ENCODE data around the gene KCNMA1.

KCNMA1 gene

GRCh38 chr10:77597560-77597959 lies 40.0 kb downstream of the KCNMA1 start:
- no peak overlapping the region for H3K27ac ChIP-seq
- TF ChIP-seq ZFX (IDR thresholded peaks at IDR 0.05; ENCODE audit: borderline replicate concordance) (no peak), CTCF (IDR thresholded peaks at IDR 0.05) (no peak)

GRCh38 chr10:77594471-77594783 lies 43.2 kb downstream of the KCNMA1 start:
- H3K27ac ChIP-seq, result no peak overlapping the region
- TF ChIP-seq ZFX (IDR thresholded peaks at IDR 0.05; ENCODE audit: borderline replicate concordance), result no peak
- TF ChIP-seq CTCF (IDR thresholded peaks at IDR 0.05), result no peak

DNA sequence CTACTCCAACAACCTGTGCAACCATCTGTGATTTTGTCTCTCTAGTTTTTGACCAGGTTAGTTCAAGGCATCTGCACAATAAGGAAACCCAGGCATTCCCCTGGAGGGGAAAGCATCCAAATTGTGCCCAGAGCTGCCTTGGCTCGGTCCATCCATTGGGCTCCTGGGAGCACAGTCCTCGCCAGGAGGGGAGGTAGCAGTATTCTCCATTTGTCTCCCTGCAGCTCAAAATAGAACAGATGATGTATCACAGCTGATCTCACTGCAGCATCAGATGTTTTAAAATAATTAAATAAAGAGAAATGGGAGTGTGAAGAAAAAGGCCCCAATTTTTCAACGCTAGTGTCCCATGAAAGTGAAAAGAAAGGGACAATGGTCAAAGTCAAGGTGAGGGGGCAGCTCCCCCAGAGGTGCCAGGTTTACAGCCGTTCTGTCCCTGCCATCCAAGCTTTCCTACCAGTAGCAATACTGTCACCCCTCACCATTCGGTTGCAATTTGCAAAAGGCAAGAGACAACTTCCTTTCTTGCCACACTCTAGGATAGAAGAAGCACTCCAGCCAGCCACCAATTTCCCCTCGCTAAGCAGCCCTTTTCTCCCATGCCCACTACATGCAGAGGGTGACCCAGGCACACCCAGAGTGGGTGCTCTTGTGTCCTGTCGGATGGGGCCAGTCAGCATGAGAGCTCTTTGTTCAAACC lies 43.7 kb downstream of the KCNMA1 start:
- H3K27ac ChIP-seq, result no peak overlapping the region
- TF ChIP-seq ZFX (IDR thresholded peaks at IDR 0.05; ENCODE audit: borderline replicate concordance) (no peak), CTCF (IDR thresholded peaks at IDR 0.05) (no peak)

DNA sequence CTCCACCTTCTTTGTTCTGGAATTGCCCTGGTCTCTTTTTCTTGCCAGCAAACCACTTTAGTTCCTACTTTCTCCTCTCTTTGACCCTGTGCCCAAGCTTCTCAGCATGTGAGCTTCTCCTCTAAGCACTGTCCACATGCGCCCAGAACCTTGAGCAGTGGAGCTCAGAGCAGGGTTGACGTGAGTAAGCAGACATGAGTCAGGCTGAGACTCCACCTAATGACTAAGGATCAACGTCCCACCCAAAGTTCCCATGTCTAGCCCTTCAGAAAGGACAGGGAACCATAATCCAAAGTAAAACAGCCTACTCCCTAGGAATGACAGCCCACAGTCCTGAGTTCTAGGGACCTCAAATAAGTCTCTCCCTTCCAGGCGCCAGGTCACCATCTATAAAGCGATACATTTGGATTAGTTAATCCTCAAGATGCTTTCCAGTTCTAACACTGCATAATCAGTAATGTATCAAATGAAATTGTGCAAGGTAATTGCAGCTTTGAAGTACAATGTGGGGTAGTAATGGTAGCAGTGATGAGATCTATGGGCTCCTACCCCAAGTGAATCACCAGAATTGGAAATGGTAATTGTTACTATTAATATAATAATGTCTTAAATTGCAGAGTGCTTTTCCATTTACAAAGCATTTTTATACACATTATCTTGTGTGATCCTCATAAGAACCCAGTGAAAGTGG lies 44.5 kb downstream of the KCNMA1 start:
- TF ChIP-seq CTCF (IDR thresholded peaks at IDR 0.05) (no peak), ZFX (IDR thresholded peaks at IDR 0.05; ENCODE audit: borderline replicate concordance) (no peak)
- no peak overlapping the region for H3K27ac ChIP-seq

GRCh38 chr10:77592510-77592909 lies 45.1 kb downstream of the KCNMA1 start:
- H3K27ac ChIP-seq, result no peak overlapping the region
- no peak for TF ChIP-seq CTCF (IDR thresholded peaks at IDR 0.05)
- TF ChIP-seq ZFX (IDR thresholded peaks at IDR 0.05; ENCODE audit: borderline replicate concordance), result no peak

DNA sequence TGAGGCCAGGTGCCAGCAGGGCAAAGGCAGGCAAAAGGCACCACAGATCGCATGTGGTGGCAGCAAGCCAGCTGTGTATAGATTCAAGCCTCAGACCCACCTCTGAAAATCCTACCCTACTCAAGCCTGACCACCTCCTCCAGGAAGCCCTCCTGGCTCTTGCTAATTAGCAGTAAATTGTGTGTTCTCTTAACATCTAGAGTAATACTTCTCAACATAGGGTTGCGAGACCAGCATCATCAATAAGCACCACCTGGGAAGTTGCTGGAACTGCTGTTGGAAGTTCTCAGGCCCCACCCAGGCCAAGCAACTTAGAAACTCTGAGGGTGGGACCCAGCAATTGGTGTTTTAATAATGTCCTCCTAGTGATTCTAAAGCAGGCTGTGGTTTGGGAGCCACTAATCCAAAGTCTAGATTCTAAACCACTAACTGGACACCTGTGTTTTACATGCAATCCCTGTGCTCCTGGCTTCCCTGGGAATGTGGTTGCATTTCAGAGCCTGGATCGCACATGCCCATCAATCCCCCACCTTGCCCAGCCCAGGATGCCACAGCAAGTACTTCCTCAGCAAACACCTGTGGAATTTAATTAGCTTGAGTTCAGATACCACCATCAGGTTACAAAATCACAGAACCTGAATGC lies 46.2 kb downstream of the KCNMA1 start:
- TF ChIP-seq CTCF (IDR thresholded peaks at IDR 0.05) (no peak), ZFX (IDR thresholded peaks at IDR 0.05; ENCODE audit: borderline replicate concordance) (no peak)

More for the DNA sequence above, 46.2 kb downstream of the KCNMA1 start:
- no peak overlapping the region for H3K27ac ChIP-seq

All from 22Rv1 (cell line).